ENCODE data around the gene WNT7B.

Gene WNT7B

GRCh38 chr22:45884201-45885062 lies 92.5 kb downstream of the WNT7B start:
- no peak for DNase-seq

DNA sequence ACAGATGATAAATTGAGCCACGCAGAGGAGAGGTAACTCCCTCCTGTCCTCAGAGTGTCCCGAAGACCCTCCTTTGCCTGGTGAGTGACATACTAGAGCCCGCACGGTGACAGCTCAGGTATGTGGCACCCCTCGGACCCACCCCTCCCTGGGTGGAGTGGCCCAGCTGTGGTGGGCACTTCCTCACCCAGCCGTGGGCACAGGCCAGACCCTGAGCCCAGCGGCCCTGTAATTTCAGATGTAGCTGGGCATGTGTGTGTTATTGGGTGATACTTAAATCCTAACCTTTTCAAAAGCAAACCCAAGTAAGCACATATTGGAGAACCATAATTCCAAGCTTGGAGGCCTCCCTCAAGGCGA lies 93.2 kb downstream of the WNT7B start:
- no peak for DNase-seq

- DNase-seq, result no peak
These were observed 93.8 kb downstream of the WNT7B start for GRCh38 chr22:45882881-45883810.

GRCh38 chr22:45881524-45881875 lies 95.5 kb downstream of the WNT7B start:
- DNase-seq, result no peak

- DNase-seq, result no peak
These were observed 96.0 kb downstream of the WNT7B start for GRCh38 chr22:45880716-45881523.

DNA sequence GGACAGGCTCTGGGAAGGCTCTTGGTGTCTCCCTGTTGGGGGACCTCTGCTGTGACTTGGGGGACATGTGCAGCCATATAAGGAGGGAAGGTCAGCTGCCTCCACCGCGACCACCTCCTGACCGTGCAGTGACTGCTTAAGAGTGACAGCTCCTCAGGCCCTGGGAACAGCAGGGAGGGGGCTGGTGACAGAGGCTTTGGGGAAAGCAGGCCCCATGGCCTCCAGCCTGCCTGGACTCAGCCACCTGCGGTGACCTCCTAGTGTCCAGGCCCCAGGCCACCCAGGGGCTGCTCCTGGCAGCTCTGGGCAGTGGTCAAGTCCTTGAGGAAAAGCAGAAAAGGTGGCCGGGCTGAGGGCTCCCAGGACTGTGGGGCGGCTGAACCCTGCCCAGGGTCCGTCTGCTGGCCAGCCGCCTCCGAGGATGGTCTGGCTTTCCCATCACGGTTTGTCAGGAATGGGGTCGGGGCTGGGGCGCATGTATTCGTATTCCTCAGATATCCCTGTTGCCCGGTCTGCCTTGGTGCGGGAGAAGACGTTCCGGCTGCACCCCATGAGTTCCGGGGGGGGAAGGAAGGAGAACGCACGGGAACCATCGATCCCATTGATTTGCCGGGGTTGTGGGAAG lies 96.8 kb downstream of the WNT7B start:
- no peak for DNase-seq

GRCh38 chr22:45879552-45879949 lies 97.4 kb downstream of the WNT7B start:
- no peak for DNase-seq

GRCh38 chr22:45878901-45879551 lies 97.9 kb downstream of the WNT7B start:
- DNase-seq, result no peak

- DNase-seq, result no peak
These were observed 98.7 kb downstream of the WNT7B start for GRCh38 chr22:45878051-45878781.

DNA sequence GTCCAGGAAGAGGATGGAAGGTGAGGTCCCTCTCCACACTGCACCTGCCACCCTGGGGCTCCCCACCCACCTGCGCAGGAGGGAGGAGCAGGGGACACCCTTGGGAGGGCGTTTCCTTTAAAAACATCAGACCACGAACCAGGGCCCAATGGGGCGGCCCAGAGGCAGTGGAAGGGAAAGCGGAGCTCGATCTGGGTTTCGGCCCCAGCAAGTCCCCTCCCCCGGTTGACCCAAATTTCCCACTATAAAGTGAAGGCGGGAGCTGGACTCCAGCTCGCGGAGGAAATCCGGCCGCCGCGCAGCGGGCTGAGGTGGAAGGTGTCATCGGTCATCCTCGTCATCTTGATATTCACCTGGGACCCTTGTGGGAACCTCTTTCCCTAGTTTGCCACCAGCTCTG lies 99.3 kb downstream of the WNT7B start:
- DNase-seq, result no peak

- no peak for DNase-seq
These were observed 100.0 kb downstream of the WNT7B start for GRCh38 chr22:45877036-45877380.

DNA sequence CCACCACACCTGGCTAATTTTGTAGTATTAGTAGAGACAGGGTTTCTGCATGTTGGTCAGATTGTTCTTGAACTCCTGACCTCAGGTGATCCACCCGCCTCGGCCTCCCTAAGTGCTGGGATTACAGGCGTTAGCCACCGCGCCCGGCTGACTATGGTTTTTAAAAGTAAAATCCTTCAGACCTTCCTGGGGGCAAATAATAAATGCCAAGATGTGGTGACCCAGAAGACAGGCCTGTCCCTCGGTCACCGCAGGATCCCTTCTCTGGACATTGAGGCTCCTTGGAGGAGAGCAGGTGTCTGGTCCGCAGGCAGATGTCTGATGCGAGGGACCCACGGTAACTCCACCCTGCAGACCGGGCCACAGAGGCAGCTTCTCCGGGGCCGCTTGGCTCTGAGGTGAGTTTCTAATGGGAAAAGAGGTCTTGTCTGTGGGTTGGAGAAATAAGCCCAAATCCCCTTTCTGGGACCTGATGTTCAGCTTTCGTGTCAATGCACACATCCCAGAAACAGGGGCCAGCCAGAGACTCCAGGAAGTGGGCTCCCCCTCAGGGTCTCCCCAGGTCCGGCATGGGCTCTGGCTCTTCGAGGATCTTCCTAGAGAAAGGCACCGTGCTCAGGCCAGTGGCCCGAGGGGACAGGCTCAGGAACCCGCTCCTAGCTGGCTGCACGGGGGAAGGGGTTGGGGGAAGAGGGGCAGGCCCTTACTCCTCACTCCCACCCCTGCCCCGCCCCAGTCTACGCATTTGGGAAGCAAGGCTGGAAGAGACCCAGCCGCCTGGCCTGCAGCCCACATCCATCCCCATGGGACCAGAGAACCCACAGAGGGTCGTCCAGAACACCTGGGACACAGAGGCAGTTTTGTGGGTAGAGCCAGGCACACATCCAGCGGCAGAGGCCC lies 100.6 kb downstream of the WNT7B start:
- DNase-seq, result no peak

GRCh38 chr22:45872659-45873263 lies 104.2 kb downstream of the WNT7B start:
- no peak for DNase-seq

- DNase-seq, result no peak
These were observed 105.2 kb downstream of the WNT7B start for GRCh38 chr22:45871721-45872120.
